ENCODE measurements around the gene DIP2C.
"Not testable (repeated sequence)": the region's sequence is repeated elsewhere in the genome, so short reads cannot be mapped to it uniquely, and the experiment has no call there.

DIP2C gene

DNA sequence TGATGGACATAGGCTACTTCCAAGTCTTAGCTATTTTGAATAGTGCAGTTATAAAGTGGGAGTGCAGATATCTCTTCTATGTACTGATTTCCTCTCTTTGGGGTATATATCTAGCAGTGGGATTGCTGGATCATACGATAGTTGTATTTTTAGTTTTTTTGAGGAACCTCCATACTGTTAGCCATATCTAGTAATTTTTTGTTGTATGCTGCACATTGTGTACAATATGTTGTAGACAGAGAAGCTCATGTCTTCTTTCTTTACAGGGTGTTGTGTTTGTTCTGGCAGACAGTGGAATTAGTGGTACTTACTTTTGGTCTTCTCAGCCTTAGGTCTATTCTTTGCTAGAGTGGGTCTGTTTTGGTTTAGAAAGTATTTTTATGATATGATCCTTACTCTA, 13.7 kb upstream of the DIP2C start:
- CTCF ChIA-PET, result no interaction called here
- H3K27ac ChIP-seq, result no peak overlapping the region
- POLR2A ChIA-PET (ENCODE audit: low non-redundant PET), result no interaction called here
- TF ChIP-seq, protein P1, sequence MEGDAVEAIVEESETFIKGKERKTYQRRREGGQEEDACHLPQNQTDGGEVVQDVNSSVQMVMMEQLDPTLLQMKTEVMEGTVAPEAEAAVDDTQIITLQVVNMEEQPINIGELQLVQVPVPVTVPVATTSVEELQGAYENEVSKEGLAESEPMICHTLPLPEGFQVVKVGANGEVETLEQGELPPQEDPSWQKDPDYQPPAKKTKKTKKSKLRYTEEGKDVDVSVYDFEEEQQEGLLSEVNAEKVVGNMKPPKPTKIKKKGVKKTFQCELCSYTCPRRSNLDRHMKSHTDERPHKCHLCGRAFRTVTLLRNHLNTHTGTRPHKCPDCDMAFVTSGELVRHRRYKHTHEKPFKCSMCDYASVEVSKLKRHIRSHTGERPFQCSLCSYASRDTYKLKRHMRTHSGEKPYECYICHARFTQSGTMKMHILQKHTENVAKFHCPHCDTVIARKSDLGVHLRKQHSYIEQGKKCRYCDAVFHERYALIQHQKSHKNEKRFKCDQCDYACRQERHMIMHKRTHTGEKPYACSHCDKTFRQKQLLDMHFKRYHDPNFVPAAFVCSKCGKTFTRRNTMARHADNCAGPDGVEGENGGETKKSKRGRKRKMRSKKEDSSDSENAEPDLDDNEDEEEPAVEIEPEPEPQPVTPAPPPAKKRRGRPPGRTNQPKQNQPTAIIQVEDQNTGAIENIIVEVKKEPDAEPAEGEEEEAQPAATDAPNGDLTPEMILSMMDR (conservative IDR thresholded peaks at IDR 0.05; ENCODE audit: low read depth), result no peak
- DNase-seq (ENCODE audit: low spot score), result no peak

DNA sequence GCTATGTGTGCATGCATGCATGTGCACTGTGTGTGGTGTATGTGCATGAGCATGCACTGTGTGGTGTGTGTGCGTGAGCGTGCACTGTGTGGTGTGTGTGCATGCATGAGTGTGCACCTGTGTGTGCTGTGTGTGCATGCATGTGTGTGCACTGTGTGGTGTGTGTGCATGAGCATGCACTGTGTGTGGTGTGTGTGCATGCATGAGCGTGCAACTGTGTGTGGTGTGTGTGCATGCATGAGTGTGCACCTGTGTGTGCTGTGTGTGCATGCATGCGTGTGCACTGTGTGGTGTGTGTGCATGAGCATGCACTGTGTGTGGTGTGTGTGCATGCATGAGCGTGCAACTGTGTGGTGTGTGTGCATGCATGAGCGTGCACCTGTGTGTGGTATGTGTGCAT, 10.7 kb upstream of the DIP2C start:
- CTCF ChIA-PET; DNase-seq (ENCODE audit: low spot score); POLR2A ChIA-PET (ENCODE audit: low non-redundant PET); H3K27ac ChIP-seq: not testable (repeated sequence)

DNA sequence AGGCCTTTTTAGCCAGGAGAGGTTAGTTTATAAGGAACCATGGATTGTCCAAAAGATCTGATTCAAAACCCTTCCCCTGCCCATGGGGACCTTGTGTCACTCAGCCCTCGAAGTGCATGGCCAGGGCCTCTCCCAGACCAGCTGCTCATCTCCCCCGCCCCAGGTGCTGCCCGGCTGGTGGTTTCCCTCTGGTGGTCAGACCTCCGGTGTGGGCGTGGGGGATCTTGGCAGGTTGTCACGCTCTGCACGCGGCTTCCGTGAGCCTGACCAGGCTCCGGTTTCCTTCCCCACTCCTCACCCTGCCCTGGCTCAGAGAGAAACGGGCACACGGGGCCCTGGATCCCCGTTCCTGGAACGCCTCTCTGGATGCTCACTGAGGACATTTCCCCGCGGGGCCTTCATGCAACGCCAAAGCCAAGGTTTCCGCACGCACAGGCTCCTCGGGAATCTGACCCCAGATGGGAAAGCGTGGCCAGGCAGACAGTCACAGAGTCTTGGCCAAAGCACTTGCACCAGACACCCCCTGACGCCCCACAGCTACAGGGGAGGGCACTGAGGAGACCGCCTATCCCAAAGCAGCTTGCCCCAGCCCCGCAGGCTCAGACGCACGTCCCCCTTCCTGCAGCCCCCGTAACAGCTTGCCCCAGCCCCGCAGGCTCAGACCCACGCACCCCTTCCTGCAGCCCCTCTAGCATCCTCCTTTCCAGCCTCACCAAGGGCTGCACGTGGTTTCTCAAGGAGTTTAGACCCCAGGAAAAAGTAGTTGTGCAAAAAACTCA, 7.8 kb upstream of the DIP2C start:
- no peak for DNase-seq (ENCODE audit: low spot score)
- CTCF ChIA-PET, result interaction anchor here (0.7 kb wide), 1 partner anchor 14 kb away, joined by 3 read pairs; no protein-coding TSS in a partner anchor
- POLR2A ChIA-PET (ENCODE audit: low non-redundant PET), result no interaction called here
- TF ChIP-seq, protein P1 (conservative IDR thresholded peaks at IDR 0.05; ENCODE audit: low read depth), result no peak
- no peak overlapping the region for H3K27ac ChIP-seq

DNA sequence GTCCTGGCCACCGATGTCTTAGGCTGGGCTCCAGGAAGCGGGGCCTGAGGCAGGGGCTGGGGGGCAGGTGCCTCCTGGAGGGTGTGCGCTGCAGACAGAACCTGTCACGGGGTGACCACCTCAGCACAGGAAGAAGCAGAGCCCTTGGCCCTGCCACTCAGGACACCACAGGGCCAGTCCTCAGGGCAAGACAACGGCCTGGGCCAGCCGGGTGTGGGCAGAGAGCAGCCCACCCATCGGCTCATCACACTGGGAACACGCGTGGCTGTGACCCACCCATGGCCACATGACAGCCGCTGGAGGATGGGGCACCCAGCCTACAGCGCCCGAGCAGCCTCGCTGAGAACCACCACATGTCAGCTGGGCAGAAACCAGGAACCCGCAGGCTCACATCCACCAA, 5.9 kb upstream of the DIP2C start:
- DNase-seq (ENCODE audit: low spot score), result no peak
- ChIA-PET CTCF (no interaction called here), POLR2A (ENCODE audit: low non-redundant PET) (no interaction called here)
- TF ChIP-seq, protein P1 (conservative IDR thresholded peaks at IDR 0.05; ENCODE audit: low read depth), result no peak
- H3K27ac ChIP-seq, result no peak overlapping the region

DNA sequence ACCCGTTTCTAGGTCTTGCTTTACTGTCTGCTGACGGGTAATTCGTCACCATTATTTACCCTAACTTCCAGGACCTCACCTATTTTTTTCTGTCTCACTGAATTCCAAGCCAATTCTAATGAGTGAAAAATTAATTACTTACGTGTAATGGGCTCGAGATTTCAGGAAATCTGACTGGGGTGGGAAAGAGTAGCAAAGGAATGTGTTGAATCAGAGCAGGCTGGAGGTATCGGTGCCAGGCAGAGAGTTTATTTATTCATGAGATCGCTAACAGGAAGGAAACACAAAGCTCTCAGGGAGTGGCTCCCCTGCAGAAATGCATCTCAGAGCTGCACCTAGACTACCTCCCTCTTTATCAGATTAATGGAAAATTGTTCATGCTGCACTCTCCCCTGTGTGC, 4.0 kb upstream of the DIP2C start:
- H3K27ac ChIP-seq, result no peak overlapping the region
- no peak for DNase-seq (ENCODE audit: low spot score)
- CTCF ChIA-PET, result interaction anchor here (0.9 kb wide), 1 partner anchor 19 kb away, joined by 3 read pairs; no protein-coding TSS in a partner anchor
- TF ChIP-seq, protein P1 (conservative IDR thresholded peaks at IDR 0.05; ENCODE audit: low read depth), result no peak
- POLR2A ChIA-PET (ENCODE audit: low non-redundant PET), result no interaction called here

DNA sequence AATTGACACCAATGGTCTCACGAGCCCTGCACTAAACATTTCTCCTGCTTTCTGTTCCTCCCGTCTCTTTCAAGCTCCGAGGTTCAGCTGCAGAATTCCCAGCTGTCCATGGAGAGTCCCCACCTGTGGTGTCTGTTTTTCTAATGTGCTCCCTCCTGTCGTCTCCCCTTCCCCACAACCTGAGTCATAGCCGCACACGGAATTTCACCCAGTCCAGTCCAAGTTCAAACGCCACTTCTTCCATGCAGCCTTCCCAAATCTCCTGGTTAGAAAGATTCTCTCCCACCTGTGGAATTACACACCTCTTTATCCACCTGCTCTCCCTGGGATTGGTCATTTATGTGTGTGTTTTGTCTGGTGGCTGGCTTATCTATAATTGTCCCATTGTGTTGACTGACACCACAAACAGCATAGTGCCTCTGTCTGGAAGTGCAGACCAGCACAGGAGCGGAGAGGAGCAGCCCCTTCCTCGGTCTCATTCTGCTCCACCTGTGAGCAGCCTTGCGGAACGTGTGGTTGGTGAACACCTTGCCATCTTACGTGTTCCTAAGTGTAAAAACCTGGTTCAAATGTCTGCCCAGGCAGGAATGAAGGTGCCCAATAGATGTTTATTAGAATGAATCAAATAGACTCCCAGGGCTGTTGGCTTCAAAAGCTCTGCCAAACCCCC, 3.3 kb upstream of the DIP2C start:
- DNase-seq (ENCODE audit: low spot score), result no peak
- TF ChIP-seq, protein P1 (conservative IDR thresholded peaks at IDR 0.05; ENCODE audit: low read depth), result no peak
- POLR2A ChIA-PET (ENCODE audit: low non-redundant PET), result no interaction called here
- no peak overlapping the region for H3K27ac ChIP-seq
- CTCF ChIA-PET, result no interaction called here

DNA sequence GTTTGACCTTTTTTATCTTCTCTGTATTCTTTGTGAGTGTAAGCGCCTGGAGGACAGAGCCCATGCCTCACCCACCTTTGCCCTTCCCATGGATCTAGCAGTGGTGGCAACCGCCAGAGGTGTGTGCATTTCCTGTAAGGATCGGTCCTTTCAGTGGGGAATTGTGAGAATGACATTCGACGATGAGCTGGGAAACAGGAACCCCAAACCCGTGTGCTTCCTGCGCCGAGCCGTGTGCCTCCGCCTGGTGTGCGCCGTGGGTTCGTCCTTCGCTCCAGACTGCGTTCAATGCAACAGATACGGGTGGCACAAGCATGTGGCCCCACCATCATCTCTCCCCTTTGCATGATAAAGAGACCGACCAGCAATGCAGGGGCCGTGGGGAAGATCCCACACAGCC, 1.7 kb upstream of the DIP2C start:
- no peak for DNase-seq (ENCODE audit: low spot score)
- POLR2A ChIA-PET (ENCODE audit: low non-redundant PET), result no interaction called here
- TF ChIP-seq, protein P1 (conservative IDR thresholded peaks at IDR 0.05; ENCODE audit: low read depth), result no peak
- no peak overlapping the region for H3K27ac ChIP-seq
- CTCF ChIA-PET, result no interaction called here
